Neural progenitor cell (in vitro differentiated cells): ENCODE measurements around the gene BOD1L1. TPM values are rescaled to one million over a fixed set of nuclear protein-coding genes. Genes with fewer than 3 reads are reported as not detected.

Experiments
- DNase-seq: peaks from one replicate; pipeline ENCODE4 v3.0.0-alpha.2; 2016; ENCODE audit warnings: low spot score
- H2AFZ ChIP-seq: fragments of 200-600 bp; sonication (generic); replicated peaks from 2 replicates; pipeline ENCODE4 v1.6.1; 2016; ENCODE audit warnings: antibody characterized with exemption
- H3F3A ChIP-seq: fragments of 200-600 bp; sonication (generic); 2 replicates; pipeline ENCODE4 v1.6.1; 2016; ENCODE audit warnings: antibody characterized with exemption, low read depth
- H3K27ac ChIP-seq: fragments of 200-600 bp; sonication (generic); 2 replicates; pipeline ENCODE4 v1.5.1; 2016; ENCODE audit warnings: mild to moderate bottlenecking
- H3K27me3 ChIP-seq: fragments of 200-600 bp; sonication (generic); 2 replicates; pipeline ENCODE4 v1.6.1; 2016; ENCODE audit warnings: mild to moderate bottlenecking, moderate library complexity
- H3K36me3 ChIP-seq: fragments of 200-600 bp; sonication (generic); 2 replicates; pipeline ENCODE4 v1.5.1; 2016
- H3K4me1 ChIP-seq: fragments of 200-600 bp; sonication (generic); 2 replicates; pipeline ENCODE4 v1.6.1; 2016; ENCODE audit warnings: mixed run types
- H3K4me2 ChIP-seq: fragments of 200-600 bp; sonication (generic); 2 replicates; pipeline ENCODE4 v1.6.1; 2016
- H3K4me3 ChIP-seq: fragments of 200-600 bp; sonication (generic); 2 replicates; pipeline ENCODE4 v1.5.1; 2016
- H3K79me2 ChIP-seq: fragments of 200-600 bp; sonication (generic); 2 replicates; pipeline ENCODE4 v1.6.1; 2016; ENCODE audit warnings: low read depth
- H3K9ac ChIP-seq: fragments of 200-600 bp; sonication (generic); 2 replicates; pipeline ENCODE4 v1.6.1; 2016
- H3K9me3 ChIP-seq: fragments of 200-600 bp; sonication (generic); 2 replicates; pipeline ENCODE4 v1.5.1; 2016; ENCODE audit warnings: low read depth
- H4K20me1 ChIP-seq: fragments of 200-600 bp; sonication (generic); 2 replicates; pipeline ENCODE4 v1.6.1; 2016; ENCODE audit warnings: low read depth
- H3K27ac Mint-ChIP-seq: 3 replicates; pipeline ENCODE4 v1.8.0; 2021; ENCODE audit warnings: mixed read lengths
- H3K27me3 Mint-ChIP-seq: 2 replicates; pipeline ENCODE4 v1.8.0; 2022; ENCODE audit warnings: low read depth, mild to moderate bottlenecking, inconsistent platforms, moderate library complexity, mixed read lengths; ENCODE audit not compliant: insufficient read depth
- H3K36me3 Mint-ChIP-seq: 3 replicates; pipeline ENCODE4 v1.8.0; 2021; ENCODE audit warnings: mixed read lengths
- H3K4me1 Mint-ChIP-seq: 3 replicates; pipeline ENCODE4 v1.8.0; 2021; ENCODE audit warnings: mixed read lengths
- H3K4me3 Mint-ChIP-seq: 3 replicates; pipeline ENCODE4 v1.8.0; 2021; ENCODE audit warnings: mild to moderate bottlenecking, moderate library complexity, mixed read lengths
- H3K9me3 Mint-ChIP-seq: 3 replicates; pipeline ENCODE4 v1.8.0; 2020; ENCODE audit warnings: mixed read lengths
- EZH2 ChIP-seq: fragments of 200-600 bp; sonication (generic); IDR thresholded peaks from 2 replicates; pipeline ENCODE4 v1.6.1; 2017; ENCODE audit warnings: antibody characterized with exemption, mild to moderate bottlenecking, moderate library complexity
- EZH2phosphoT487 ChIP-seq: fragments of 200-600 bp; sonication (generic); IDR thresholded peaks from 2 replicates; pipeline ENCODE4 v1.6.1; 2017; ENCODE audit warnings: antibody characterized with exemption
- total RNA-seq: library from RNA; depleted of rRNA; stranded (reverse); fragments of >200 nt; gene quantifications from 2 replicates; pipeline ENCODE4 v1.2.3, GENCODE V29; 2015; ENCODE audit warnings: low replicate concordance
- TF ChIP-seq, protein P1 (sequence below): fragments of 200-600 bp; sonication (generic); IDR thresholded peaks from 2 replicates; pipeline ENCODE4 v1.5.1; 2017; ENCODE audit warnings: antibody characterized with exemption, mild to moderate bottlenecking

The BOD1L1 gene
- total RNA-seq, 1 donor from 2014 or later: 32.5 TPM

DNA sequence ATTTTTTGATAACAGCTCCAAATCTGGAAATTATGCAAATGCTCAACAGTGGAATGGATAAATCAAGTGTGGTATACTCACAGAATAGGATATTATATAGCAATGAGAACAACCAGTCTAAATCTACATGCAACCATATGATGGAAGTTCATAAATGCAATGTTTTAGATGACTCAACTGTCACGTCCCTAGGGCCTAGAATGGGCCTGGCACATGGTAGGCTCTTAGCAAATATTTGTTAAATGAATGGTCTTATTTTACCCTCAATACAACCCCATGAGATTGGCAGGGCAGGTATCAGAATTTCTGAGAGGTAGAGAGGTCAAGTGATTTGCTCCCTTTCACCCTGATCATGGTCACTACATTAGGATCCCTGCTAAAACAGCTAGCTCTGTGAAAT, 68.6 kb downstream of the BOD1L1 start:
- Histone ChIP-seq H3F3A (no peaks in the 10 kb centered on the region), H3K9me3 (no peaks in the 10 kb centered on the region), H2AFZ (no peak overlapping the region), H3K36me3 (no peaks in the 10 kb centered on the region), H3K4me1 (no peaks in the 10 kb centered on the region), H4K20me1 (no peaks in the 10 kb centered on the region), H3K4me3 (no peak overlapping the region), H3K4me2 (no peak overlapping the region), H3K27ac (no peak overlapping the region), H3K27me3 (no peaks in the 10 kb centered on the region), H3K79me2 (no peaks in the 10 kb centered on the region), H3K9ac (no peak overlapping the region)
- no peaks in the 10 kb centered on the region for H3K9me3 Mint-ChIP-seq
- no peak for DNase-seq
- H3K27ac Mint-ChIP-seq: no peak overlapping the region
- H3K36me3 Mint-ChIP-seq: no peaks in the 10 kb centered on the region
- H3K4me1 Mint-ChIP-seq: no peaks in the 10 kb centered on the region
- no peak overlapping the region for H3K4me3 Mint-ChIP-seq
- H3K27me3 Mint-ChIP-seq: no peaks in the 10 kb centered on the region
- TF ChIP-seq EZH2: no peak
- TF ChIP-seq, protein P1, sequence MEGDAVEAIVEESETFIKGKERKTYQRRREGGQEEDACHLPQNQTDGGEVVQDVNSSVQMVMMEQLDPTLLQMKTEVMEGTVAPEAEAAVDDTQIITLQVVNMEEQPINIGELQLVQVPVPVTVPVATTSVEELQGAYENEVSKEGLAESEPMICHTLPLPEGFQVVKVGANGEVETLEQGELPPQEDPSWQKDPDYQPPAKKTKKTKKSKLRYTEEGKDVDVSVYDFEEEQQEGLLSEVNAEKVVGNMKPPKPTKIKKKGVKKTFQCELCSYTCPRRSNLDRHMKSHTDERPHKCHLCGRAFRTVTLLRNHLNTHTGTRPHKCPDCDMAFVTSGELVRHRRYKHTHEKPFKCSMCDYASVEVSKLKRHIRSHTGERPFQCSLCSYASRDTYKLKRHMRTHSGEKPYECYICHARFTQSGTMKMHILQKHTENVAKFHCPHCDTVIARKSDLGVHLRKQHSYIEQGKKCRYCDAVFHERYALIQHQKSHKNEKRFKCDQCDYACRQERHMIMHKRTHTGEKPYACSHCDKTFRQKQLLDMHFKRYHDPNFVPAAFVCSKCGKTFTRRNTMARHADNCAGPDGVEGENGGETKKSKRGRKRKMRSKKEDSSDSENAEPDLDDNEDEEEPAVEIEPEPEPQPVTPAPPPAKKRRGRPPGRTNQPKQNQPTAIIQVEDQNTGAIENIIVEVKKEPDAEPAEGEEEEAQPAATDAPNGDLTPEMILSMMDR: no peak
- TF ChIP-seq EZH2phosphoT487: no peak

- no peak for DNase-seq
- no peak overlapping the region for H3K4me3 ChIP-seq
- no peaks in the 10 kb centered on the region for H3K36me3 Mint-ChIP-seq
- no peak overlapping the region for H2AFZ ChIP-seq
- no peak overlapping the region for H3K27ac ChIP-seq
- H3K4me2 ChIP-seq: no peak overlapping the region
- no peaks in the 10 kb centered on the region for H3K9me3 ChIP-seq
- H3K9ac ChIP-seq: no peak overlapping the region
- TF ChIP-seq EZH2: no peak
- TF ChIP-seq, protein P1: no peak
- TF ChIP-seq EZH2phosphoT487: no peak
- no peaks in the 10 kb centered on the region for H4K20me1 ChIP-seq
- H3K4me1 ChIP-seq: no peaks in the 10 kb centered on the region
- peaks cover 18% of the 10 kb centered on the region for H3K27me3 ChIP-seq
- H3K9me3 Mint-ChIP-seq: peaks cover 9% of the 10 kb centered on the region
- no peak overlapping the region for H3K27ac Mint-ChIP-seq
- no peak overlapping the region for H3K4me3 Mint-ChIP-seq
- H3F3A ChIP-seq: no peaks in the 10 kb centered on the region
- H3K36me3 ChIP-seq: no peaks in the 10 kb centered on the region
- H3K27me3 Mint-ChIP-seq: peaks cover 2% of the 10 kb centered on the region
- H3K4me1 Mint-ChIP-seq: no peaks in the 10 kb centered on the region
- no peaks in the 10 kb centered on the region for H3K79me2 ChIP-seq
These were observed 72.2 kb downstream of the BOD1L1 start for GRCh38 chr4:13555325-13555724.

- no peak for DNase-seq
- Histone ChIP-seq H3K4me1 (no peaks in the 10 kb centered on the region), H3F3A (peaks cover 7% of the 10 kb centered on the region), H3K9ac (no peak overlapping the region), H3K4me2 (no peak overlapping the region), H3K27me3 (peaks cover 40% of the 10 kb centered on the region), H3K9me3 (no peaks in the 10 kb centered on the region), H3K4me3 (no peak overlapping the region), H4K20me1 (peaks cover 5% of the 10 kb centered on the region), H3K79me2 (no peaks in the 10 kb centered on the region), H3K27ac (no peak overlapping the region), H2AFZ (no peak overlapping the region), H3K36me3 (no peaks in the 10 kb centered on the region)
- H3K4me3 Mint-ChIP-seq: no peak overlapping the region
- no peak for TF ChIP-seq EZH2phosphoT487
- TF ChIP-seq, protein P1: no peak
- TF ChIP-seq EZH2: no peak
- H3K27ac Mint-ChIP-seq: no peak overlapping the region
- H3K4me1 Mint-ChIP-seq: peaks cover 9% of the 10 kb centered on the region
- H3K27me3 Mint-ChIP-seq: peaks cover 9% of the 10 kb centered on the region
- H3K9me3 Mint-ChIP-seq: peaks cover 9% of the 10 kb centered on the region
- H3K36me3 Mint-ChIP-seq: no peaks in the 10 kb centered on the region
These were observed 74.4 kb downstream of the BOD1L1 start for GRCh38 chr4:13553081-13553480.
